Measurements from ENCODE around the gene KIFC1.

The KIFC1 gene

DNA sequence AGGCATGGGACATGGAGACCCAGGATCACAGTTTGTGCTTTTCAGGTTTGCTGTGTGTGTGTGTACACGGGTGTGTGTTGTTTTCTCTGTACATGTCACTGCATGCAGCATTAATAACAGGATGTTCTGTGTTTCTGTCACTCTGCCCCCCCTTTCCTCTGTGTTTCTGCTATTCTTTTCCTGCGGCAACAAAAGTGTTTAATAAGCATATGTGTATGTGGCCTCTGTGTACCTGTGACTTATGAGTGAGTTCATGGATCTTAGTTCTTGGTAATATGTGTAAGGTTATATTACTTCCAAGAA is 38.1 kb downstream of the KIFC1 start:
- DNase-seq = no peak
- no peaks in the 10 kb centered on the region for H3K27me3 ChIP-seq

DNA sequence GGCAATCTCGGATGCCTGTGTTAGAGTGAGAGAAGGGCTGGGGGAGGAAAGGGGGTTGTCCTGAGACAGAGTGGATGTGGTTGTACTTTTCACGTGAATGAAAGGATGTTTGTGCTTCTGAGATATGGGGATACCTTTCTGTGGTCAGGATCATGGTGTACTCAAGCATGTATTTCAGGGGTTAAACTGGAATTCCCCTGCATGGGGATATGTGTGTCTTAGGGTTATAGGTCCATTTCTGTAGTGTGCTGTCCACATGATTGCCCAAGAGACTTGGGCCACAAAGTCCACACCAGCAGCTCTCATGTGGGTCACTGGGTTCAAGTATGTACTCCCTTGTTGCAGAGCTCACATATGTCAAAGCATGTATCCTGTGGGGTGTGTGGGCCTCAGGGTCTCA is 38.7 kb downstream of the KIFC1 start:
- intact Hi-C loops (cut with DNase I; ENCODE audit: low total_unique reads) = no loop called here
- Histone ChIP-seq H3K4me1 (peaks cover 0 to 66% (median 49%) of the 10 kb centered on the region in 4 donors), H3K27ac (no peak overlapping the region), H3K4me3 (no peak overlapping the region), H3K9me3 (no peaks in the 10 kb centered on the region), H3K36me3 (peaks cover 0 to 12% (median 0%) of the 10 kb centered on the region in 3 donors), H3K27me3 (no peaks in the 10 kb centered on the region)
- DNase-seq = no peak
- TF ChIP-seq, protein P1, sequence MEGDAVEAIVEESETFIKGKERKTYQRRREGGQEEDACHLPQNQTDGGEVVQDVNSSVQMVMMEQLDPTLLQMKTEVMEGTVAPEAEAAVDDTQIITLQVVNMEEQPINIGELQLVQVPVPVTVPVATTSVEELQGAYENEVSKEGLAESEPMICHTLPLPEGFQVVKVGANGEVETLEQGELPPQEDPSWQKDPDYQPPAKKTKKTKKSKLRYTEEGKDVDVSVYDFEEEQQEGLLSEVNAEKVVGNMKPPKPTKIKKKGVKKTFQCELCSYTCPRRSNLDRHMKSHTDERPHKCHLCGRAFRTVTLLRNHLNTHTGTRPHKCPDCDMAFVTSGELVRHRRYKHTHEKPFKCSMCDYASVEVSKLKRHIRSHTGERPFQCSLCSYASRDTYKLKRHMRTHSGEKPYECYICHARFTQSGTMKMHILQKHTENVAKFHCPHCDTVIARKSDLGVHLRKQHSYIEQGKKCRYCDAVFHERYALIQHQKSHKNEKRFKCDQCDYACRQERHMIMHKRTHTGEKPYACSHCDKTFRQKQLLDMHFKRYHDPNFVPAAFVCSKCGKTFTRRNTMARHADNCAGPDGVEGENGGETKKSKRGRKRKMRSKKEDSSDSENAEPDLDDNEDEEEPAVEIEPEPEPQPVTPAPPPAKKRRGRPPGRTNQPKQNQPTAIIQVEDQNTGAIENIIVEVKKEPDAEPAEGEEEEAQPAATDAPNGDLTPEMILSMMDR (IDR thresholded peaks at IDR 0.05) = no peak

More for the DNA sequence above, 38.1 kb downstream of the KIFC1 start:
- Histone ChIP-seq H3K27ac (peak overlapping the region in 1 of 2 donors; percentile 97), H3K9me3 (no peaks in the 10 kb centered on the region), H3K4me1 (peaks cover 0 to 72% (median 55%) of the 10 kb centered on the region in 4 donors), H3K4me3 (no peak overlapping the region), H3K36me3 (peaks cover 0 to 8% (median 0%) of the 10 kb centered on the region in 3 donors)
- TF ChIP-seq, protein P1 (IDR thresholded peaks at IDR 0.05) = no peak
- intact Hi-C loops (cut with DNase I; ENCODE audit: low total_unique reads) = loop anchor here (10.0 kb wide), 2 partner anchors 115 to 795 kb away; partner anchors contain the start of genes TAPBP and ZBTB22

DNA sequence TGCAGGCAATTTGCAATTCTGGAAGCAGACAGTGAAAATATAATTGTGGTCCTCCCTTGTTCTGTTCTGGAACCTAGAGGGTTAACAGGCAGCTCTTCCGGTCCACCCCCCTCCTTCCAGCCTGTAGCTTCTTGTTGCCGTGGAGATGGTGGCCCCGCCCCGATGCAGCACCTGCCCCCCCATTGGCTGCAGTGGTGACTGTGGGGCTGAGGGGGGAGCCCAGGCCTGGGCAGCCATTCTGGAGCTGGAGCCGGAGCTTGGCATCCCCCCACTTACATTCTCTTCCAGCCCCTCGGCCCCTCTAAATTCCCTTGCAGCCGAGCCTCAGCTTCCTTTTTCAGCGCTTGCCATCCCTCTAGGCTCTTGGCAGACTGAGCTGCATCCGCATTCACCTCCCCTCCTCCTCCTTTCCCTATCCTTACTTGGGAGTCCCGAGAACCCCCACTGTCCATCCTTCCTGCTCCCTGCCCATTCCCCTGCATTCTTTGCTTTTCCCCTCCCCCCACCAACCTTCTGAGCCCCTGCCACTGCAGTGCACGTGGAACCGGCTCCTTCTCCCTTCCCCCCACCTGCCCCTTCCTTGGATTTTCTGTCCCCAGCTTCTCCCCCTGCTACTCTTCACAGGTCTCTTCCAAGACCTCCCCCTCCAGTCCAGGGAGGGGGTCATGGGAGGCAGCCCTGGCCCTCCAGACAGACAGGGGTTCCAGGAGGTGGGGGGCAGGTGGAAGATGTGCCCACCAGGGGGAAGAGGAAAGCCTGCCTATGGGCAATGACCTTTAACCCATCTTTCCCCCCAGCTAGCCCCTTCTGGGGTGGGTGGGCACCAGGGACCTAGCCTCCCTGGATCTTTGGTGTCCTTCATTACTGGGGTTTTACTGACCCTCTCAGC is 39.6 kb downstream of the KIFC1 start:
- TF ChIP-seq, protein P1 (IDR thresholded peaks at IDR 0.05) = no peak
- intact Hi-C loops (cut with DNase I; ENCODE audit: low total_unique reads) = no loop called here
- H3K36me3 ChIP-seq = peaks cover 7 to 21% (median 8%) of the 10 kb centered on the region in 3 donors
- no peaks in the 10 kb centered on the region for H3K9me3 ChIP-seq
- DNase-seq = peak in 1 of 2 donors; percentile 73
- peaks cover 0 to 63% (median 47%) of the 10 kb centered on the region in 4 donors for H3K4me1 ChIP-seq
- H3K4me3 ChIP-seq = no peak overlapping the region
- H3K27ac ChIP-seq = peak overlapping the region in 1 of 2 donors; percentile 28
- no peaks in the 10 kb centered on the region for H3K27me3 ChIP-seq

DNA sequence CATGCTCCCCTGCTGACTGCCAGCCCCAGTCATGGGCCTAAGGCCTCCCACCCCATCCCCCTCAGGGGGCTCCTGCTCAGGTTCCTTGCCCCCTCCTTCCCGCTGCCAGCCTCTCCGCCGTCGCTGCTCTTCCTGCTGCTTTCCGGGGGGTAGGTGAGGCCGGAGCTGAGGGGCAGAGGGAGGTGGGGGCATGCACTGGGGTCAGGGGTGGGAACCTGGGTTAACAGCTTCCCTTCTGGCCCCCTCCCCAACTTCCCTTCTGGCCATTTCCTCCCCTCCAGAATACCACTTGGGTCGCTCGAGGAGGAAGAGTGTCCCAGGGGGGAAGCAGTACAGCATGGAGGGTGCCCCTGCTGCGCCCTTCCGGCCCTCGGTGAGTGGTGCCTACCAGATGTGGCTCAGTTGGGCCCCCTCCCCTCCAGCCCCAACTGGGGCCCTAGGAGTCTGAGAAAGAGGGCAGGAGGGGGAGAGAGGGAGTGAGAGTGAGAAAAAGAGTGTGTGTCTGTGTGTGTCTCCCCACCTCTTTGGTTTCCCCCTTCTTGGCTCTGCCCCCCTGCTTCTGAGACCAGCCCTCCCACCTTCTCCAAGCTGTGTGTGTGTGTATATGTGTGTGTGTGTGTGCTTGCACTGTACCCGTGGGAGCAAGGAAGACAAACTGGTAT is 40.4 kb downstream of the KIFC1 start:
- Histone ChIP-seq H3K27me3 (no peaks in the 10 kb centered on the region), H3K9me3 (no peaks in the 10 kb centered on the region), H3K4me1 (peaks cover 0 to 56% (median 43%) of the 10 kb centered on the region in 4 donors), H3K4me3 (no peak overlapping the region), H3K36me3 (peaks cover 12 to 29% (median 16%) of the 10 kb centered on the region in 3 donors), H3K27ac (peak overlapping the region in 1 of 2 donors; percentile 52)
- TF ChIP-seq, protein P1 (IDR thresholded peaks at IDR 0.05) = no peak
- DNase-seq = peak in 1 of 2 donors; percentile 44
- intact Hi-C loops (cut with DNase I; ENCODE audit: low total_unique reads) = no loop called here

DNA sequence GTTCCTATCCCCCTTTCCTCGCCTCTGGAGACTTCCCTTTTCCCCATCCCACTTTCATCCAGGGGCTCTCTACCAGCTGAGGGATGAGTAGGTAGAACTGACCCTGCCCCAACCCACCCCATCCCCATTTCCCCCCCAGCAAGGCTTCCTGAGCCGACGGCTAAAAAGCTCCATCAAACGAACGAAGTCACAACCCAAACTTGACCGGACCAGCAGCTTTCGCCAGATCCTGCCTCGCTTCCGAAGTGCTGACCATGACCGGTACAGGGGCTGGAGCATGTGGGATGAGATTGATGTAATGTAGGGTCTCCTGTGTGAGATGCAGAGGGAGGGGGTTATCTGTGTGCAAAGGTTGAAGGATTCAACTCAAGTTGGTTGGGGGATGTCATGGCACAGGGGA is 40.9 kb downstream of the KIFC1 start:
- Histone ChIP-seq H3K27ac (peak overlapping the region in 1 of 2 donors; percentile 52), H3K4me3 (no peak overlapping the region), H3K36me3 (peaks cover 17 to 35% (median 22%) of the 10 kb centered on the region in 3 donors), H3K9me3 (no peaks in the 10 kb centered on the region), H3K4me1 (peaks cover 0 to 50% (median 38%) of the 10 kb centered on the region in 4 donors), H3K27me3 (no peaks in the 10 kb centered on the region)
- TF ChIP-seq, protein P1 (IDR thresholded peaks at IDR 0.05) = no peak
- peak in 1 of 2 donors; percentile 33 for DNase-seq
- intact Hi-C loops (cut with DNase I; ENCODE audit: low total_unique reads) = no loop called here
